GM18907 (cell line): ENCODE data around the gene LTBP3.

Source experiments
- ATAC-seq: cut with Tn5 transposase; IDR thresholded peaks from one replicate; pipeline ENCODE4 v1.9.1; 2021; ENCODE audit warnings: mild to moderate bottlenecking, moderate library complexity; ENCODE audit not compliant: unreplicated experiment

The LTBP3 gene

GRCh38 chr11:65555693-65556231 lies 2.4 kb downstream of the LTBP3 start:
- ATAC-seq, result no peak

GRCh38 chr11:65554842-65555430 lies 3.2 kb downstream of the LTBP3 start:
- ATAC-seq, result no peak

GRCh38 chr11:65554057-65554818 lies 3.9 kb downstream of the LTBP3 start:
- ATAC-seq, result no peak

- ATAC-seq, result no peak
Observed at GRCh38 chr11:65553301-65554001, 4.7 kb downstream of the LTBP3 start.

- ATAC-seq, result no peak
Observed at GRCh38 chr11:65552388-65552951, 5.7 kb downstream of the LTBP3 start.

GRCh38 chr11:65551572-65552387 lies 6.4 kb downstream of the LTBP3 start:
- peak; percentile 62 for ATAC-seq

GRCh38 chr11:65549096-65549495 lies 9.1 kb downstream of the LTBP3 start:
- ATAC-seq, result no peak

GRCh38 chr11:65548395-65548794 lies 9.8 kb downstream of the LTBP3 start:
- ATAC-seq, result no peak

GRCh38 chr11:65547446-65548125 lies 10.6 kb downstream of the LTBP3 start:
- no peak for ATAC-seq

GRCh38 chr11:65546217-65546958 lies 11.8 kb downstream of the LTBP3 start:
- ATAC-seq, result peak; percentile 66

GRCh38 chr11:65545853-65546216 lies 12.3 kb downstream of the LTBP3 start:
- no peak for ATAC-seq

GRCh38 chr11:65542738-65543390 lies 15.3 kb downstream of the LTBP3 start:
- ATAC-seq, result no peak

- no peak for ATAC-seq
Observed at GRCh38 chr11:65541093-65541982, 16.8 kb downstream of the LTBP3 start.

- peak; percentile 54 for ATAC-seq
Observed at GRCh38 chr11:65540290-65541092, 17.7 kb downstream of the LTBP3 start.

GRCh38 chr11:65539744-65540289 lies 18.3 kb downstream of the LTBP3 start:
- ATAC-seq, result peak; percentile 52

- ATAC-seq, result no peak
Observed at GRCh38 chr11:65538915-65539743, 19.0 kb downstream of the LTBP3 start.
